Stomach (tissue), 19 donors: ENCODE data around the gene GRIN2C. TPM values are rescaled to one million over a fixed set of nuclear protein-coding genes. Genes with fewer than 3 reads are reported as not detected.
A peak's percentile ranks its signal among the peaks of the same experiment; 100 is the strongest.
"Not testable (repeated sequence)": the region's sequence is repeated elsewhere in the genome, so short reads cannot be mapped to it uniquely, and the experiment has no call there.

ENCODE experiments used
- DNase-seq, 2 donors: peaks; one replicate each; pipeline versions ENCODE4 v3.0.0 to v3.0.0-alpha.2; 2013 to 2019
- H3K27ac ChIP-seq, 5 donors: fragments of 200-600 bp in 4 of 5; sonication (generic) in 4 of 5; one replicate each; pipeline ENCODE4 v1.5.1; 2013 to 2019; ENCODE audit warnings: mild to moderate bottlenecking in 1 of 5, moderate library complexity in 1 of 5
- H3K27me3 ChIP-seq, 3 donors: fragments of 200-600 bp; sonication (generic); one replicate each; pipeline ENCODE4 v1.5.1; 2017 to 2019; ENCODE audit warnings: mixed run types in 1 of 3
- H3K36me3 ChIP-seq, 4 donors: fragments of 200-600 bp; sonication (generic); 1 replicate in 3 of 4; 2 replicates in 1 of 4; pipeline ENCODE4 v1.5.1; 2016 to 2019
- H3K4me1 ChIP-seq, 4 donors: fragments of 200-600 bp; sonication (generic); one replicate each; pipeline ENCODE4 v1.5.1; 2016 to 2019
- H3K4me3 ChIP-seq, 4 donors: fragments of 200-600 bp; sonication (generic) in 3 of 4; one replicate each; pipeline ENCODE4 v1.5.1; 2016 to 2019; ENCODE audit warnings: mild to moderate bottlenecking in 1 of 4
- H3K9me3 ChIP-seq, 4 donors: fragments of 200-600 bp; sonication (generic); one replicate each; pipeline ENCODE4 v1.5.1; 2016 to 2019
- EP300 ChIP-seq: sonication (generic); formaldehyde crosslinking; IDR thresholded peaks from one replicate; pipeline ENCODE4 v1.6.1; 2017; ENCODE audit warnings: antibody characterized with exemption
- POLR2A ChIP-seq, 4 donors: fragments of 450-650 bp; IDR thresholded peaks; one replicate each; pipeline ENCODE4 v1.6.1; 2016; ENCODE audit warnings: antibody characterized with exemption in 4 of 4, control low read depth in 2 of 4, mild to moderate bottlenecking in 1 of 4, moderate library complexity in 1 of 4
- POLR2AphosphoS5 ChIP-seq, 3 donors: sonication (generic); formaldehyde crosslinking; IDR thresholded peaks; one replicate each; pipeline ENCODE4 v1.6.1; 2016; ENCODE audit warnings: antibody characterized with exemption in 3 of 3
- WGBS, 5 donors: extraction: QIAGEN DNeasy Blood & Tissue Kit in 3 of 5; methylation state at CpG; one replicate each; pipeline versions ENCODE4 v1.1.5 to v1.1.7; 2013 to 2018; 5-methylcytosine and 5-hydroxymethylcytosine counted together
- intact Hi-C: fragments of 100-400 bp; cut with DNase I; formaldehyde crosslinking; loops from one replicate; pipeline ENCODE4 v1.15.1; 2023; ENCODE audit warnings: low total_unique reads
- long read RNA-seq, 10 donors: transcript quantifications; one replicate each; lab custom pipeline, GENCODE V29; 2026
- polyA plus RNA-seq, 3 donors: library from polyadenylated mRNA; stranded (reverse); fragments of 200-250 nt; gene quantifications; one replicate each; pipeline ENCODE4 v1.2.3, GENCODE V29; 2013
- total RNA-seq, 5 donors: library from RNA; depleted of rRNA; stranded (reverse); fragments of >200 nt; gene quantifications; one replicate each; pipeline versions ENCODE4 v1.1.0 to v1.2.3, GENCODE V29; 2014 to 2016
- TF ChIP-seq, protein P1 (sequence below), 7 experiments: fragments of 450-650 bp in 4 of 7; fragments of 200-600 bp in 3 of 7; sonication (generic) in 3 of 7; IDR thresholded peaks; one replicate each; pipeline ENCODE4 v1.5.1; 2016 to 2019; ENCODE audit warnings: antibody characterized with exemption in 7 of 7, control low read depth in 2 of 7, mild to moderate bottlenecking in 1 of 7
- donor health status: healthy with polysubstance abuse.
- donor health status: Bipolar disorder and iron deficiency.
- donor health status: healthy.

Gene GRIN2C
- under 1 TPM in 1 of 5 donors, not detected in 4; 0.55 TPM for total RNA-seq
- polyA plus RNA-seq = under 1 TPM in 1 of 3 donors, not detected in 2; 0.33 TPM
- long read RNA-seq, donor 1 = 0 reads
- long read RNA-seq, donor 2 = 0 reads
- long read RNA-seq, donor 3 = 0 reads
- long read RNA-seq, donor 4 = 0 reads
- long read RNA-seq, donor 5 = 0 reads
- long read RNA-seq, donor 6 = 0 reads
- long read RNA-seq, donor 7 = 0 reads
- long read RNA-seq, donor 8 = 0 reads
- long read RNA-seq, donor 9 = 0 reads
- long read RNA-seq, donor 10 = 0 reads

DNA sequence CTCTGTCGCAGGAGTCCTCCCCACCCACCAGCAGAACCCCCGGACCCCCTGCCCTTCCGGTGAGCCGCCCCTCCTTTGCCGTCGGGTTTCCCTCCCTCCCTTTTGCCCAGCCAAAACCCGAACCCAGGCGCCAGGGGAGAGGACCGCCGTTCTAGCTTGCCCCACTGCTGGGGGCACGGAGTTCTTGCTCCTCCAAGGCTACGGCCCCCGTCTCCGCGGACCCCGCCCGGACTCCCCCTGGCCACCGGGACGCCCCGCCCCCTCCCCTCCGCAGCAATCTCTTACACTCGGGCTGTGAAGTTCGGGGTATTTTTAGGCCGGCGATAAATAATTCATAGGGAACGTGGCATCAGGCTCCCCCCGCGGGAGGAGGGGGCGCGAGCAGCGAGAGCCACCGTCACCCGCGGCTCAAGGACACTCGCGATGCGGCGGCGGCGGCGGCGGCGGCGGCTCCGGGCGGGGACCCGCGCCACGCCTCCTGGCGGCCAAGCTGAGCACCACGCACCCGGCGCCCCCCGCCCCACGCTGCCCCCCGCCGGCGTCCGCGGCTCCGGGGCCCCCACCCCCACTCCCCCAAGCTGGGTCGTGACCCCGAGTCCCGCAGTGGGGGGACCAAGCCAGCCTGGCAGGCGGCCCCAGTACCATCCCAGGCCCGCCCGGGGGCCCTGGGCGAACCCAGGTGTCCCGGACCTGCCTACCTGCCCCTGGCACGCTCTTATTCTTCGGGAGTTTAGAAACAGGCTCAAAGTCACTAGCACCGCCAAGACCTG is at the start of gene GRIN2C:
TSS of gene GRIN2C (minus strand) at position 427 of the 770 bp plus-strand sequence. CDS start 4,793 bp downstream, outside the sequence.
- Histone ChIP-seq H3K36me3 (peaks cover 0 to 7% (median 0%) of the 10 kb centered on the region in 4 donors), H3K4me3 (peak within 1 kb of the TSS; percentile 22 to 45 (median 28)), H3K9me3 (no peaks in the 10 kb centered on the region), H3K27ac (no peak within 1 kb of the TSS), H3K4me1 (peaks cover 28 to 35% (median 33%) of the 10 kb centered on the region in 4 donors), H3K27me3 (peaks cover 17 to 91% (median 59%) of the 10 kb centered on the region in 3 donors)
- DNase-seq = peak in 1 of 2 donors; percentile 48
- TF ChIP-seq, protein P1, sequence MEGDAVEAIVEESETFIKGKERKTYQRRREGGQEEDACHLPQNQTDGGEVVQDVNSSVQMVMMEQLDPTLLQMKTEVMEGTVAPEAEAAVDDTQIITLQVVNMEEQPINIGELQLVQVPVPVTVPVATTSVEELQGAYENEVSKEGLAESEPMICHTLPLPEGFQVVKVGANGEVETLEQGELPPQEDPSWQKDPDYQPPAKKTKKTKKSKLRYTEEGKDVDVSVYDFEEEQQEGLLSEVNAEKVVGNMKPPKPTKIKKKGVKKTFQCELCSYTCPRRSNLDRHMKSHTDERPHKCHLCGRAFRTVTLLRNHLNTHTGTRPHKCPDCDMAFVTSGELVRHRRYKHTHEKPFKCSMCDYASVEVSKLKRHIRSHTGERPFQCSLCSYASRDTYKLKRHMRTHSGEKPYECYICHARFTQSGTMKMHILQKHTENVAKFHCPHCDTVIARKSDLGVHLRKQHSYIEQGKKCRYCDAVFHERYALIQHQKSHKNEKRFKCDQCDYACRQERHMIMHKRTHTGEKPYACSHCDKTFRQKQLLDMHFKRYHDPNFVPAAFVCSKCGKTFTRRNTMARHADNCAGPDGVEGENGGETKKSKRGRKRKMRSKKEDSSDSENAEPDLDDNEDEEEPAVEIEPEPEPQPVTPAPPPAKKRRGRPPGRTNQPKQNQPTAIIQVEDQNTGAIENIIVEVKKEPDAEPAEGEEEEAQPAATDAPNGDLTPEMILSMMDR (IDR thresholded peaks at IDR 0.05) = peak in 2 of 7 experiments; percentile 32 to 67
- TF ChIP-seq EP300 = no peak
- intact Hi-C loops = loop anchor here (5.0 kb wide), 2 partner anchors 67 to 117 kb away; no protein-coding TSS in a partner anchor
- 2 to 3% (median 2%) methylated on average over 44 to 72 of the region's 72 CpGs for WGBS, 5 donors

DNA sequence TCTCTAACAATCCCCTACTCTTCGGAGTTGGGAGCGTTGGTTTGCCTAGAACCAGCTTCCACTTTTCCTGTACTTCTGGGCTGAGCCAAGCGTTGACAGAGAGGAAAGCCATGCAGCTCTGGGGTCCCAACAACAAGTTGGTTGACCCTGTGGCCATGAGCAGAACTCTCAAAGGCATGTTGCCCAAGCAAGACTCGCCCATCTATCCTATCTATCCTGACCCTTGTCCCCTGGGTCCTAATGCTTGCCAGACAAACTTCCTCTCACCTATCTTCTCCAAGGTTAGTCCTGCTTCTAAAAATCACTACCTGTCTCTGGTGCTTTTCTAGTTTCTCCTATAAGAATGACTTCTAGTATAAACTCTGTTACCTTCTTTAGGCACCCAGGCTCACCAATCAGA is 49.4 kb upstream of the GRIN2C start:
- intact Hi-C loops, H3K36me3 ChIP-seq, H3K9me3 ChIP-seq, H3K4me1 ChIP-seq, DNase-seq, H3K4me3 ChIP-seq, H3K27ac ChIP-seq: not testable (repeated sequence)
- H3K27me3 ChIP-seq = peaks cover 0 to 34% (median 2%) of the 10 kb centered on the region in 3 donors
- WGBS, 5 donors = 63 to 75% (median 72%) methylated on average over 3 to 4 of the region's 4 CpGs

- DNase-seq = no peak
- Histone ChIP-seq H3K27ac (no peak overlapping the region), H3K4me1 (peaks cover 0 to 5% (median 0%) of the 10 kb centered on the region in 4 donors), H3K4me3 (no peak overlapping the region), H3K27me3 (peaks cover 0 to 54% (median 18%) of the 10 kb centered on the region in 3 donors), H3K36me3 (no peaks in the 10 kb centered on the region), H3K9me3 (no peaks in the 10 kb centered on the region)
- WGBS, 5 donors = 92 to 97% (median 95%) methylated on average over 13 to 34 of the region's 34 CpGs
- no peak for TF ChIP-seq POLR2A (IDR thresholded peaks at IDR 0.05)
- TF ChIP-seq, protein P1 (IDR thresholded peaks at IDR 0.05) = no peak
- TF ChIP-seq POLR2AphosphoS5 (IDR thresholded peaks at IDR 0.05) = no peak
- no peak for TF ChIP-seq EP300
- intact Hi-C loops = no loop called here
Observed at GRCh38 chr17:74907012-74907411, 47.3 kb upstream of the GRIN2C start.

- H3K9me3 ChIP-seq, H3K27ac ChIP-seq, intact Hi-C loops, H3K36me3 ChIP-seq, H3K4me3 ChIP-seq, DNase-seq: not testable (repeated sequence)
- Histone ChIP-seq H3K4me1 (peaks cover 0 to 11% (median 0%) of the 10 kb centered on the region in 4 donors), H3K27me3 (peaks cover 0 to 58% (median 22%) of the 10 kb centered on the region in 3 donors)
- WGBS, 5 donors = 57 to 70% (median 68%) methylated on average over 6 of the region's 6 CpGs
Observed at GRCh38 chr17:74906214-74906793, 46.6 kb upstream of the GRIN2C start.

DNA sequence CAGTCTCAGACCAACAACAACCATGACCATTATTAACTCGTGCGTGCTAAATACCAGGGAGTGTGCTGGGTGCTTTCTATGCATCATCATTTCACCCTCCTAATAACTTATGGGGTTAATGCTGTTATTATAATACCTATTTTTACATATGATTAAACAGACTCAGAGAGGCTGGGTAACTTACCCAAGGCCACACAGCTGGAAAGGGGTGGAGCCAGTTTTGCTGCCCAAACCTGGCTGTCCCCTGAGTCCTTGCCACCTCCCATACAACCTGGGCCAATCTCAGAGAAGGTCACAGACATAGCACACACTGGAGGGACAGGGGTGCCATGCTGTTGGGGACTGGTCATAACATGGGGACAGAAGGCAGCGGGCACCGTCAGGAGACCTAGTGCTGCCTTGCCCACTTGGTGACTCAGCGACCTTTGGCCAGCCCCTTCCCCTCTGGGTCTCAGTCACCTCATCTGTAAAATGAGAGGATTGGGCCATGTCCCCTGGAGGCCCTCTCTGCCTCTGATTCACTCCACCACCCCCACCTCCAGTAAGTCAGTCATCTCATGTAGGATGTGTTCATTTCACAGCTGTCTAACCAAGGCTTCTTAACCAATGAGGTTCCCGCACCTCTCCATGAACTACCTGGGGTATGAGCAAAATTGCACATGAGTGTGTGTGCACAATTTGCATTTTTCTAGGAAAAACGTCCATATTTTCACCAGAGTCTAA is 45.2 kb upstream of the GRIN2C start:
- intact Hi-C loops = no loop called here
- Histone ChIP-seq H3K27ac (no peak overlapping the region), H3K27me3 (peaks cover 0 to 73% (median 23%) of the 10 kb centered on the region in 3 donors), H3K9me3 (no peaks in the 10 kb centered on the region), H3K4me3 (no peak overlapping the region), H3K4me1 (peaks cover 0 to 11% (median 0%) of the 10 kb centered on the region in 4 donors), H3K36me3 (no peaks in the 10 kb centered on the region)
- DNase-seq = no peak
- WGBS, 5 donors = 76 to 82% (median 78%) methylated on average over 7 of the region's 7 CpGs
- TF ChIP-seq, protein P1 (IDR thresholded peaks at IDR 0.05) = no peak
